Erythroblast (primary cell): Measurements from ENCODE around the gene KAT8.

ENCODE experiments used
- GATA1 ChIP-seq: IDR thresholded peaks from 2 replicates; pipeline ENCODE4 v1.6.1; 2011; ENCODE audit warnings: low read depth, mild to moderate bottlenecking, control low read depth, low read length, moderate library complexity
- POLR2A ChIP-seq: IDR thresholded peaks from 2 replicates; pipeline ENCODE4 v1.6.1; 2011; ENCODE audit warnings: mild to moderate bottlenecking, low read length

- no peak for TF ChIP-seq POLR2A
- TF ChIP-seq GATA1 = no peak
These were observed 30.1 kb downstream of the KAT8 start for GRCh38 chr16:31147574-31147973.
